GM19035 (cell line): ENCODE measurements around the gene RSKR.
"Not testable (repeated sequence)": the region's sequence is repeated elsewhere in the genome, so short reads cannot be mapped to it uniquely, and the experiment has no call there.

Experiments used
- ATAC-seq: cut with Tn5 transposase; IDR thresholded peaks from one replicate; pipeline ENCODE4 v1.9.1; 2021; ENCODE audit not compliant: unreplicated experiment

RSKR gene, protein sequence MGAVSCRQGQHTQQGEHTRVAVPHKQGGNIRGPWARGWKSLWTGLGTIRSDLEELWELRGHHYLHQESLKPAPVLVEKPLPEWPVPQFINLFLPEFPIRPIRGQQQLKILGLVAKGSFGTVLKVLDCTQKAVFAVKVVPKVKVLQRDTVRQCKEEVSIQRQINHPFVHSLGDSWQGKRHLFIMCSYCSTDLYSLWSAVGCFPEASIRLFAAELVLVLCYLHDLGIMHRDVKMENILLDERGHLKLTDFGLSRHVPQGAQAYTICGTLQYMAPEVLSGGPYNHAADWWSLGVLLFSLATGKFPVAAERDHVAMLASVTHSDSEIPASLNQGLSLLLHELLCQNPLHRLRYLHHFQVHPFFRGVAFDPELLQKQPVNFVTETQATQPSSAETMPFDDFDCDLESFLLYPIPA

DNA sequence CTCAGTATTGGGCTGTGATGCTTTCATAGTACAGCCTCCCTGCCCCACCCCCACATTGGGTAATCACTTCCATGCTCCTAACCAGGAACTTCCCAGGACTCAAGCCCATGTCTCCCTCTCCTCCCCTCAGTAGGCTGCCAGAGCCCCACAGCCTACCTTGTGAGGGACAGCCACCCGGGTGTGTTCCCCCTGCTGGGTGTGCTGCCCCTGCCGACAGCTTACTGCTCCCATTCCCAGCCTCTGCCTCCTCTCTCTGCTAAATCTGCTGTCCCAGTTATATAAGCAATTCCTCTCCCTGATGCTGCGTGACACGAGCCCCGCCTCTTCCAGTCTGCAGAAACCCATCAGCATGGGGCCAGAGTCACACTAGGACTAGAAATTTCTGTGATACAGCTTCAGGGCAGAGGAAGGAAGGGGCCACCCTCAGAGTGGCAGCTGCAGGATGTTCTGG lies at the start of gene RSKR:
TSS of gene RSKR (minus strand) at position 255 of the 451 bp plus-strand sequence. CDS start at position 231, 24 bp downstream.
- ATAC-seq, result no peak

DNA sequence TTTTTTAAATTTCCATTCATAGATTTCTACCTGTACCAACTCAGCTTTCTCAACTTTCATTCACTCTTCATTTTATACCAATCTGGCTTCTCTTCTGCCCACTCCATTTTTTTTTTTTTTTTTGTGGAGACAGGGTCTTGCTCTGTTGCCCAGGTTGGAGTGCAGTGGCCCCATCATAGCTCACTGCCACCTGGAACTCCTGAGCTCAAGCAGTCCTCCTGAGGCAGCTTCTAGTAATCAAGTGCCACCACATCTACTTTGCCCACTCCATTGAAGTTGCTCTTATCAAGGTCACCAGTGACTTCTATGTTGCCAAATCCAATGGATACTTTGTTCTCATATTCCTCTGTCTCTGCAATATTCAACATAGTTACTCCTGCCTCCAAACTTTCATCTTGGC lies 49.7 kb upstream of the RSKR start:
- no peak for ATAC-seq

DNA sequence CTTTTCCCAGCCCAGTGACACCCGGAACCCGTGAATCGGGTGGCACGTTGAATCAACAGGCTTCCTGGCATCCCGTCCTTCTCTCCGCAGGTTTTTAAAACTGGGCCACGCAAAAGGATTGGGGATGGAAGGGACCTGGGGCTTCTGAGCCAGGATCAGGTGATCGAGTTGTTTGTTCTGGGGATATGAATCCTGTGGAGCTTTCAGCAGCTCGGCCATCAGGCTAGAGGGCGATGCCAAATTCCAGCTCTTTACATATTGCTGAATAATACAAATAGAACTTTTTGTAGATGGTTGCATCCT lies 48.5 kb upstream of the RSKR start:
- no peak for ATAC-seq

DNA sequence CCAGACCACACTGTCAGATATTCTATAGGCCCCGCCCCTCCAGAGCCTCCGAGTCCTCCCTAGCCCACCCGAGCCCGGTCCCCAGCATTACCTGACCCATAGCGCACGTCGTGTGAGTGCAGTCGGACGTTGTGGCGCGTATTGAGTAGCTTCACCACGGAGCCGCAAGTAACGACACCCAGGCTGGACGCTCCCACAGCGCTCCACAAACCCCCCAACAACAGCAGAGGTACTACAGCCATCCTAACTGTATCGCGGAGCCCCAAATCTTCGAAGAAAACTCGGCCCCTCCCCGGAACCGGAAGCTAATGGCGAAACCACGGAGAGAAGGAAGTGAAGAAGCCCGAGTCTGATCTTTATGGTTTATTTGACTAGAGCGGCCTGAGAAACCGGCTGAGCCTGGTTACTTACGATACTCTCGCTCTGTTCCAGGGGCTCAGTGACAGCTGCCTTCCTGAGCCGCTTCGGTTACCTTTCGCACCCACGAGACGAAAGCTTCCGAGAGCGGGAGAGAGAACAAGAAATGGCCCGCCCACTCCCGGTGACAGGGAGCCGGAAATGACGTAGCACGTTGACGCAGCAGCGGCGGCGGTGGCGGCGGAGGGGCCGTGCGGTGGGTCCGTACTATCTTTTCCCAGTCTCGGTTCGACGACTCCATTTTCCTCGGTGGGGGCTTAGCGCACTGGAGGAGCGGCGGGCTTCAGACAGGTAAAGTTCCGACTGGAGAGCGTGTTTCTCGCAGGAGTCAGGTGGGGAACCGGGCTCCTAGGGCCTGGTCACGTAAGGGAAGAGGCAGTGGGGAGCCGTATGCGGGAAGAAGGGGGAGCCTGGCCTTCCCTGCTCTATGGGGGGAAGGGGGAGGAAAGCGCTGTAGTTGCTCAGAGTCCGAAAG lies 47.9 kb upstream of the RSKR start, which contains the start of the genes SDF2 and SUPT6H:
TSS of gene SDF2 (minus strand) at position 272 of the 892 bp plus-strand sequence. CDS start at position 242, 30 bp downstream.
TSS of gene SUPT6H (plus strand) at position 571 of the 892 bp plus-strand sequence. CDS start 11,197 bp downstream, outside the sequence.
- peak; percentile 90 for ATAC-seq

DNA sequence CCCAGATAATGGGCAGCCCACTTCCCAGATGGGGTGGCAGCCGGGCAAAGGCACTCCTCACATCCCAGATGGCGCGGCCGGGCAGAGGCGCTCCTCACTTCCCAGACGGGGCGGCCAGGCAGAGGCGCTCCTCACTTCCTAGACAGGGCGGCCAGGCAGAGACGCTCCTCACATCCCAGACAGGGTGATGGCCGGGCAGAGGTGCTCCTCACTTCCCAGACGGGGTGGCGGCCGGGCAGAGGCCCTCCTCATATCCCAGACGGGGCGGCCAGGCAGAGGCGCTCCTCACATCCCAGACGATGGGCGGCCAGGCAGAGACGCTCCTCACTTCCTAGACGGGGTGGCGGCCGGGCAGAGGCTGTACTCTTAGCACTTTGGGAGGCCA lies 45.5 kb upstream of the RSKR start:
- not testable (repeated sequence) for ATAC-seq

DNA sequence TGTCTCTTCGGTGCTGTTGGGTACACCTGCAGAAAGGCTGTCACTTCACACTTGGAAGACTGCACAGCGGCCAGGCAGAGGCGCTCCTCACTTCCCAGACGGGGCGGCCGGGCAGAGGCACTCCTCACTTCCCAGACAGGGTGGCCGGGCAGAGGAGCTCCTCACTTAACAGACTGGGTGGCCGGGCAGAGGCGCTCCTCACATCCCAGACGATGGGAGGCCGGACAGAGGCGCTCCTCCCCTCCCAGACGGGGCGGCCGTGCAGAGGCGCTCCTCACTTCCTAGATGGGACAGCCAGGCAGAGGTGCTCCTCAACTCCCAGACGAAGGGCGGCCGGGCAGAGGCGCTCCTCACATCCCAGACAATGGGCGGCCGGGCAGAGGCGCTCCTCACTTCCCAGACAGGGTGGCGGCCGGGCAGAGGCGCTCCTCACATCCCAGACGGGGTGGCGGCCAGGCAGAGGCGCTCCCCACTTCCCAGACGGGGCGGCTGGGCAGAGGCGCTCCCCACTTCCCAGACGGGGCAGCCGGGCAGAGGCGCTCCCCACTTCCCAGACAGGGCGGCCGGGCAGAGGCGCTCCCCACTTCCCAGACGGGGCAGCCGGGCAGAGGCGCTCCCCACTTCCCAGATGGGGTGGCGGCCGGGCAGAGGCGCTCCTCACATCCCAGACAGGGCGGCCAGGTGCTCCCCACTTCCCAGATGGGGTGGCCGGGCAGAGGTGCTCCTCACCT lies 44.9 kb upstream of the RSKR start:
- ATAC-seq, result not testable (repeated sequence)

DNA sequence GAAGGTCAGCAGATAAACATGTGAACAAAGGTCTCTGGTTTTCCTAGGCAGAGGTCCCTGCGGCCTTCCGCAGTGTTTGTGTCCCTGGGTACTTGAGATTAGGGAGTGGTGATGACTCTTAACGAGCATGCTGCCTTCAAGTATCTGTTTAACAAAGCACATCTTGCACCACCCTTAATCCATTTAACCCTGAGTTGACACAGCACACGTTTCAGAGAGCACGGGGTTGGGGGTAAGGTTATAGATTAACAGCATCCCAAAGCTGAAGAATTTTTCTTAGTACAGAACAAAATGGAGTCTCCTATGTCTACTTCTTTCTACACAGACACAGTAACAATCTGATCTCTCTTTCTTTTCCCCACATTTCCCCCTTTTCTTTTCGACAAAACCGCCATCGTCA lies 44.4 kb upstream of the RSKR start:
- ATAC-seq, result not testable (repeated sequence)

DNA sequence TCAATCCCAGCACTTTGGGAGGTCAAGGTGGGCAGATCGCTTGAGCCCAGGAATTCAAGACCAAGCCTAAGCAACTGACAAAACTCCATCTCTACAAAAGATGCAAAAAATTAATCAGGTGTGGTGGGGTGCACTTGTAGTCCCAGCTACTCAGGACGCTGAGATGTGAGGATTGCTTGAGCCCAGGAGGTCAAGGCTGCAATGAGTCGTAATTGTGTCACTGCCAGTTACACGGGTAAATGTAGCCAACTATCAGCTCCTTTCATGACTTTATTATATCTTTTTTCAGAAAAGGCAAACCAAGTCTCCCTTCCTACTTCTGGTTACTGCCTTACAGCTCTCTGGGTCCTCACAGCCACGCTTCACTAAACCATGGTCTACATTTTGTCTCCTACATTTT lies 43.8 kb upstream of the RSKR start:
- no peak for ATAC-seq

DNA sequence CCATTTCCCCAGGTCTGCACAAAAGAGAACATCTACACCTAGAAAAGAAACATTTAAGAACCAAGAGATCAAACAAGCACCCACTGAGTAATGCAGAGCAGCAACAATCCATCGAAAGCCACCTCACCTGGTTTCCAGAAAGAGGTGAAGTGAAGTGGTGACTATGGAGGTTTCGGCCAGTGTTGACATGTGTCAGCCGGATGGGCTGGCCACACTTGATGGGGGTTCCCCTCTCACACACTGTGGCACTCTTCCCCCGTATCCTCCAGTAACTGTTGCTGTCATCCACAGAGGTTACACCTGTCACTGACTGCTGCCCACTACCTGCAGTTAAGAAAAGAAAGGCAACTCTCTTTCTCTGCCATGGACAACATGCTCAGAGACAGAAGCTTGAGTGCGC lies 41.2 kb upstream of the RSKR start:
- no peak for ATAC-seq

DNA sequence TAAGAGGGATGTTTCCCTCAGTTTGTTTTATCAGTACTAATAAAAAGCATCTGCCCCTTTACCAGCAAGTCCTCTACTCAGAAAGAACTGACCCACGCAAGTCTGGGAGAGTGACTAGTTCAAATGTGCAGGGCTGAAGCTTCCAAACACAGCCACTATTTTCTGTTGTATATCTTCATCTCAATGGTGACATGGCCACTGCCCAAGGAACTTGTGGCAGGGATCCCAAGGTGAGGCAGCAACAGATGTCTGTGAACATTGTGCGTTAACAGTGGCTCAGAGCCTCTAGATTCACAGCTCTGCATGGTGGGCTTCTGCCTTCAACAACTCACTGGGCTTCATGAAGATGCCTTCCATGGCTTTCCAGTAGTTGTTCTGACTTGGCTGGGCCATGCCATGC lies 34.7 kb upstream of the RSKR start:
- no peak for ATAC-seq

DNA sequence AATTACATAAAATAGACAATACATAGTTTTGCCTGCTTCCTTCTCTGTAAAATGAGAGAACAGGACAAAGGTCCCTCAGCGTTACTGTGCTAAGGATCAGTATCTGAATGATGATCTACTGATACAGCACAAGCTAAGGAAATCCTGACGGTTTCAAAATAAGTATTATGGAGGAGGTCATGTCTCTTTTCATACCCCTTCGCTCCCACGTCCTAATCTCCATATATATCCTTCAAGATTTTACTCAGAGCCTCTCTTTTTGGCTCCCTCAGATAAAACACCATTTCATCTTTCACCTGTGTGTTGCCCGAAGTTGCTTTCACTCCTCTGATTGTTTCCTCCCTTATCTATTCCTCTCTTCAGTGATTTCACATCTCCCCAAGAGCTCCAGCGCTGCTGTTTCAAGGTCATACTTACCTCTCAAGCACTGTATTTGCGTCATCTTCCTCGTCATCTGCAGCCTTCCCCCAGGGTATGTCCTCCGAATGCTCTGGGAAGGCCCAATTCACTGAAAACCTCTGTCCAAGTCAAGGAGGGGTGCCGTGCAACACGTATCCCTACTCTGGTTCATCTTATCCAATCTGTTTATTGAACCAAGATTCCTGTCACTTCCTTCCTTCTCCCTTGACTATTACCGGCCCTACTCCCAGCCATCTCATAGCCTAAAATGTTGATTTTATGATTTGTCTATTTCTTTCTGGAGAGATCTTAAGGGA lies 32.2 kb upstream of the RSKR start:
- ATAC-seq, result no peak

DNA sequence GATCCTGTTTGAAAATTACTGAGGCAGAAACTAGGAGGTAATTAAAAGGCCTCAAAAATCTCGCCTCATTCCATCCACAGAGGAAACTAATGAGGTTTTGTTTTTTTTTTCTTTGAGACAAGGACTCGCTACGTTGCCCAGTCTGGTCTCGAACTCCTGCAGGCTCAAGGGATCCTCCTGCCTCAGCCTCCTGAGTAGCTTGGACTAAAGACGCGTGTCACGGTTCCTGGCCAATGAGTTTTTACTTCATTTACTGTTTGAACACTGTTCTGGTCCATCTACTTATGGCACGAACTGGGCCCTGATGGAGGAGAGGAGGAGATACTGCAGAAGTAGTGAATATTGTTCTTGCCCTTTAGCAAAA lies 31.6 kb upstream of the RSKR start:
- no peak for ATAC-seq

DNA sequence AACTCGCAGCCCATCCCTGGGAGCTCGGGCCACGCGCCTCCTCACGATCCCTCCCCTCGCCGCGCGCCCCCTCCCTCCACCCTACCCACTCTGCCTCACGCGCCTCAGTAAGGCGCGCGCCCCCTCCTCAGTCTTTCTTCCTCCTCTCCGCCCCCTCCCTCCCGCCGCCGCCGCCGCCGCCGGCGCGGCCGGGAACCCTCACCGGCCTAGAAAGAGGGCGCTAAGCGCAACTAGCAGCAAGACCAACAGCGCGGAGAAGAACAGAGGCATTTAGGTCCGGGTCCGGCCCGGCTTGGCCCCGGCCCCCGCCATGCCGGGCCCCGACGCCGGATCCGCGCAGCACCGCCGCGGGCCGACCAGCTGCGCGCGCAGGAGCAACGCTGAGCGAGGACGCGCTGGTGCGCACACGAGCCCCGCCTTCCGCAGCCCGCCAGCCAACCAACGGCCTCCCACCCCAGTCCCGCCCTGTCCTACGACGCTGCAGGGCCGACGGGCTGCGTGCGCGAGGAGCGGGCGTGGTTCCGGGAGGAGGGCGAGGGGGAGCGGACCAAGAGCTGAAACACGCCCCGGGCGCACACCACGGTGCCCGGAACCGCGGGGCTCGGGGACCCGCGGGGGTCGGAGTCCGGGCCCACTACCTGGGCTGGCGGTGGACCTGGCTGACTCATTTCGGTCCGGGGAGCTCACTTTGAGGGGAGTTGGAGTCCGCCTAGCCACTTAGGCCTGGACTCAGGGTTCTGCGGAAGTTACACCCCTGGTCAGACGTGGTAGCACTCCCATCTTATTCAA lies 31.0 kb upstream of the RSKR start, which contains the start of gene BLTP2:
TSS of gene BLTP2 (minus strand) at position 372 of the 789 bp plus-strand sequence. CDS start at position 270, 102 bp downstream.
- peak; percentile 82 for ATAC-seq

DNA sequence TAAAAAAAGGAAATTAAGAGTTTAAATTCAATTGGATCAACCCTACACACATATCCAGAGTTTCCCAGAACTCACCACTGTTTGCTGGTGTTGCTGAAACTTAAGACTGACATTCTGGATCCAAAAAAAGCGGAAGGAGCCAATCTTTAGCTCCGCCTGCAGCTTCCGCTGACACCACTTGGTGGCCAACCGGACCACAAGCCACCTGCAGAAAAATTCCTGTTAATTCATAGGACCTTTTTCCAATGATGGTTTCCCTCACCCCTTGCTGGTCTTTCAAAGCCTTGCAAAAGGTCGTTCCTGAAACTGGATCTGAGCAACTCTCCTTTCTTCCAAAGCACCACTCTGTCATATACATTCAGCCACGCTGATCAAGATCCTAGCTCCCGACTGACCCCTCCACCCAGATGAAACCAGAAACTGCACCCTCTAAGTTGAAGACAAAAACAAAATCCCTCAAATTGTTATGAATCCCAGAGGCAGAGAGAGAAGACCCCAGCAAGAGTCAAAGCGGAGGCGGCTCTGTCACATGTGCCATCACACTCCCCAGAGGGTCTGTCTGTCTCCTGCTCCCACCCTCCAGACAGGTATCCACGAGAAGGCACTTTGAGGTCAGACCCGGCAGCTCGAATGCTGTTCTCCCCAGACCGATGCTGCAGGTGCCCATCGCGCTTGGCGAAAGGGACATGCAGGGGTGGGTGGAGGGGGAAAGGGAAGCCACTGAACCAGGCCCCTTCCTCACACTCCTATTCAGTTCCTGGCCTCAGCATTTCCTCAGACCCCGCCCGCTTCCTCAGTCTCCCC lies 30.2 kb upstream of the RSKR start:
- peak; percentile 11 for ATAC-seq

DNA sequence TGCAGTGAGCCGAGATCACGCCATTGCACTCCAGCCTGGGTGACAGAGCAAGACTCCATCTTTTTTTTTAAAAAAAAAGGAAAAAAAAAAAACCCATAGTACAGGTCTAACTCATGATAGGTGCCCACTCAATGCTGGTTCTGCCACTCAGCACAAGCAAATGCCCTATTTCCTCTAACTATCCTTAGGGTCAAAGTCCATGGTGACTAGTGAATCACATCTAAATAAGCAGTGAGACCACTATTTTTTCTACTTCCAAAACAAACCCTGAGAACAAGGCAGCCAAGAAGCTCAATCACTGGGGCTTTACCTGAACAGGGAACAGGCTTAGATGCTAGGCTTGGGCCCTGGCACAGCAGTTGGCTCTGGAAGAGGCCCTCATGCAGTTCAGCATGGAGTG lies 27.6 kb upstream of the RSKR start:
- no peak for ATAC-seq

DNA sequence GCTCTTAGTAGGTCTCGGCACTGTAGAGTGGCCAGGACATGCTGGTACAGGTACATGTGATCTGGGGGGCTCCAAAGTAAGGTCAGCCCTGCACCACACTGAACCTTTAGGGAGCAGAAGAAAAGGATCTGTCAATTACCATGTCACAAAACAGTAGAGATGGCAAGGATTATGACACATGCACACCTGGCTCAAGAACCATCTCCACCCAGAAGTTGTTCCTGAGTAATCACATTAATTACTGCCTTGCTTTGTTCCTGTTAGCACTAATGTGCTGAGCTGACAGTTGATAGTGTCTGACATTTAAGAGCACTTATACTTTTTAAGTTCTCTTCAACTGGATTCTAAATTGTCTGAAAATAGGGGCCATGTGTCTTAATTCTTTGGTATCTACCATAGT lies 21.5 kb upstream of the RSKR start:
- ATAC-seq, result no peak

DNA sequence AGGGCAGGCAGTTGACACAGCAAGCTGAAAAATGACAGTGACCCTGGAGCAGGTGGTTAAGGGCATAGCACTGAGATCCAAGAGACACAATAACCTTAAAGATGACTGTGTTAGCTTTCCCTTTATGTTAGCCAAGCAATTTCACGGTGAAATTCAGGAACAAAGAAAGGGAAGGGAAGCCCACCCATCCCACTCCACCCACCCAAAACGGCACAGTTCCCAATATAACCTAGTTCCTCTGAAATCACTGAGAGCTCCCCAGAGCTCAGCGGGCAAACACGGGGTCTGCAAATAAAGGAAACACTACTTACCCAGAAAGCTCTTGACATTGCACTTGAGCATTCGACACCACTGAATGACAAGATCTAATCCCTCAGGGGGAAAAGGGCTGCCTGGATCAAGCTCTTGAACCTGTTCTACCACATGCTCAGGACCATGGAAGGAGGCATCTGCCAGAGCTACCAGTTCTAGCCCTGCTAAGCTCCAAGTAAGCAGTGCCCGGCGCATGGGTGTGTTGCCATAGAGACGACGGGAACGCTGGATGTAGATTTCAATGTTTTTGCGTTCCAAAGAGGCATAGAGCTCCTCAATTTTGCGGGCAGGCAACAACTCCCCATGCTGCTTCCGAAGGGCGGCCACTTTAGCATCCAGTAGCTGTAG lies 20.4 kb upstream of the RSKR start:
- no peak for ATAC-seq

DNA sequence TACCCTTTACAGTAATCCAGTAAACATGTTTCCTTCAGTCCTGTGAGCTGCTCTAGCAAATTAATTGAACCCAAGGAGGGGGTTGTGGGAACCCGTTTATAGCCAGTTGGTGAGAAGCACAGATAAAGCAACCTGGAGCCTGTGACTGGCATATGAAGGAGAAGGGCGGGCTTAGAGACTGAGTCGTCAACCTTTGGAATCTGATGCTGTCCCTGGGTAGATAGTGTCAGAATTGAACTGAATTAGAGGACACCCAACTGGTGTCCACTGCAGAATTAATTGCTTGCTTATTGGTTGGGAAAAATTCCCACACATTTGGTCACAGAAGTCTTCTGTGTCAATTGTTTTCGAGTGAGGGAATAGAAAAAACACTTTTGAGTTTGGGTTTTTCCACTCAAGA lies 12.8 kb upstream of the RSKR start:
- no peak for ATAC-seq
